ENCODE measurements around the gene KLHL17. TPM values are rescaled to one million over a fixed set of nuclear protein-coding genes. Genes with fewer than 3 reads are reported as not detected.
A peak's percentile ranks its signal among the peaks of the same experiment; 100 is the strongest.
"Not testable (repeated sequence)": the region's sequence is repeated elsewhere in the genome, so short reads cannot be mapped to it uniquely, and the experiment has no call there.

KLHL17 gene
- total RNA-seq, 2 donors from 2014 or later = 12.7 to 22.8 TPM

DNA sequence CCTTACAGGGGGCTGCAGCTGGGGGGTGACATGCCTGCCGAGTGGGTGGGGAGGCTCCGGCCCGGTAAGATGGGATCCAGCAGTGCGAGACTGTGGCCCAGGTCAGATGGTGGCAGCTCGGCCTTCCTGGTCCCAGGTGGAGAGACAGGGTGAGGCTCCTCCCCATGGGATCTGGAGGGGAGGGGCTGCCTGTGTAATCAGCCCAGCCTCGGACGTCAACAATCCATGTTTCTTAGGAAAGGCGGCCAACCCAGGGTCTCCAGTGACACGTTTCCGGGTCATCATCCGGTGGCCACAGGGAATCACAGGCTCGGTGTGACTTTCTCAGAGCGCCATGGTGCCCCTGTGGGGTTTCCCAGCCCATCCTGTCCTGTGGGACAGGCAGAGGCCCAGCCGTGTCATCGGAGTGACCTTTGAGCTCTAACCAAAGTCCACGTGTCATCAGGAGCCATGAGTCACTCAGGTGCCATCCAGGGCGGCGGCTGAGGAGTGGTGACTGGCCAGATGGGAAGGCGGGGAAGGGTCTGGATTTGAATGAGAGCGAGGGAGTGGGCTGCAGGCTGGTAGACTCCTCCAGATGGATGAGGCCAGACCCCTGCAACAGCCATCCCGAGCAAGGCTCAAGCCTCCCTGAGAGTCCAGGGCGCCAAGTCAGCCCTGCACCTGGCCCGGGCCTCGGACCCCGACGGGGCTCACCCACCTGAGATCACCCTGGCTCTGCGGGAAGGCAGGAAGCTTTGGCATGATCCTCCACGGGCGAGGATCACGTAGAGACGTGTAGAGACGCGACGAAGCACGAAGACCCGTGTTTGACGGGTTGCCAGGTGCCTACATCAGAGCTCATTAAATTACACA is 46.1 kb downstream of the KLHL17 start:
- no peak overlapping the region for H3K4me3 Mint-ChIP-seq
- no peaks in the 10 kb centered on the region for H3K9me3 Mint-ChIP-seq
- peaks cover 18% of the 10 kb centered on the region for H3K27me3 Mint-ChIP-seq (ENCODE audit: low read depth)
- ATAC-seq (replicated peaks in 1 of 2) (no peak), DNase-seq (no peak)
- H3K36me3 Mint-ChIP-seq (ENCODE audit: insufficient read depth in 2 of 2) = no peaks in the 10 kb centered on the region
- peaks cover 16% of the 10 kb centered on the region for H3K4me1 Mint-ChIP-seq (ENCODE audit: low read depth)
- no peak overlapping the region for H3K27ac Mint-ChIP-seq

DNA sequence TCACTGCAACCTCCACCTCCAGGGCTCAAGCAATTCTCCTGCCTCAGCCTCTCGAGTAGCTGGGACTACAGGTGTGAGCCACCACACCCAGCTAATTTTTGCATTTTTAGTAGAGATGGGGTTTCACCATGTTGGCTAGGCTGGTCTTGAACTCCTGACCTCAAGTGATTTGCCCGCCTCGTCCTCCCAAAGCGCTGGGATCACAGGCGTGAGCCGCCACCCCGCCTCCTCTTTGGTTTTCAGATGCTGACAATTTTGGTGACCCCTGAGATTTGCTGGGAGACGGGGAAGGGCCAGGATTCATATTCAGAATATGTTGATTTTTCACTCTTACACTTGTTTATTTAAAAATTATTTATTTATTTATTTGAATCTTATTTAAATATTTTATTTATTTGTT is 49.7 kb downstream of the KLHL17 start:
- H3K9me3 Mint-ChIP-seq; DNase-seq; H3K27ac Mint-ChIP-seq; H3K4me3 Mint-ChIP-seq; H3K36me3 Mint-ChIP-seq (ENCODE audit: insufficient read depth in 2 of 2); ATAC-seq (replicated peaks in 1 of 2); H3K27me3 Mint-ChIP-seq (ENCODE audit: low read depth): not testable (repeated sequence)
- peaks cover 24% of the 10 kb centered on the region for H3K4me1 Mint-ChIP-seq (ENCODE audit: low read depth)

DNA sequence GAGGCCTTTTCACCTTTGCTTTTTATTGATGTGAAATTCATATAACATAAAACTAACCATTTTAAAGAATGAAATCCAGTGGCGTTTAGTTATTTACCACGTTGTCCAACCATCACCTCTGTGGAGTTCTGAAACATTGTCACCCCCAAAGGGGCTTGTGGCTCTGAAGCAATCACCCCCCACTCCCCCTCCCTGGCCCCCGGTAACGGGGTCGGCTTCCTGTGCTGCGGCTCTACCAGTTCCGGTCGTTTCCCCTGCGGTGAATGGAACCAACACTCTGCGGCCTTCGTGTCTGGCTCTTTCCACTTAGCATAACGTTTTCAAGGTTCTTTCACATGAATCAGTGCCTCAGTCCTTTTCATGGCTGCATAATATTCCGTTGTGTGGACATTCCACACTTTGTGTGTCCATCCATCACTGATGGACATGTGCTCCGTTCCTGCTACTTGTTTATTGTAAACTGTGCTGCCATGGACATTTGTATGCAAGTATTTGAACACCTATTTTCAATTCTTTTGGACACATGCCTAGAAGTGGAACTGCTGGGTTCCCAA is 51.1 kb downstream of the KLHL17 start:
- no peak for ATAC-seq (replicated peaks in 1 of 2)
- Mint-ChIP-seq H3K9me3 (no peaks in the 10 kb centered on the region), H3K4me1 (ENCODE audit: low read depth) (peaks cover 21% of the 10 kb centered on the region), H3K27ac (no peak overlapping the region), H3K27me3 (ENCODE audit: low read depth) (no peaks in the 10 kb centered on the region), H3K4me3 (no peak overlapping the region), H3K36me3 (ENCODE audit: insufficient read depth in 2 of 2) (peaks cover 0 to 4% of the 10 kb centered on the region in 2 donors)
- no peak for DNase-seq

DNA sequence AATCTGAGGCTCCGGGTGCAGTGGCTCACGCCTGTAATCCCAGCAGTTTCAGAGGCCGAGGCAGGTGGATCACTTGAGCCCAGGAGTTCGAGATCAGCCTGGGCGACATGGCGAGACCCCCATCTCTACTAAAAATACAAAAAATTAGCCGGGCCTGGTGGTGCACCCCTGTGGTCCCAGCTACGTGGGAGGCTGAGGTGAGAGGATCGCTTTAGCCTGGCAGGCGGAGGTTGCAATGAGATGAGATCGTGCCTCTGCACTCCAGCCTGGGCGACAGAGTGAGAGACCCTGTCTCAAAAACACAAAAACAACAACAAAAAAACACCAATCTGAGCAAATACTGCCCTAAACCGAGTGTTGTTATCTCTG is 52.3 kb downstream of the KLHL17 start:
- Mint-ChIP-seq H3K27ac (peak overlapping the region; percentile 87), H3K4me3 (peak overlapping the region; percentile 93 to 96), H3K4me1 (ENCODE audit: low read depth) (peaks cover 28% of the 10 kb centered on the region)
- not testable (repeated sequence) for ATAC-seq (replicated peaks in 1 of 2); H3K36me3 Mint-ChIP-seq (ENCODE audit: insufficient read depth in 2 of 2); H3K27me3 Mint-ChIP-seq (ENCODE audit: low read depth); DNase-seq; H3K9me3 Mint-ChIP-seq

DNA sequence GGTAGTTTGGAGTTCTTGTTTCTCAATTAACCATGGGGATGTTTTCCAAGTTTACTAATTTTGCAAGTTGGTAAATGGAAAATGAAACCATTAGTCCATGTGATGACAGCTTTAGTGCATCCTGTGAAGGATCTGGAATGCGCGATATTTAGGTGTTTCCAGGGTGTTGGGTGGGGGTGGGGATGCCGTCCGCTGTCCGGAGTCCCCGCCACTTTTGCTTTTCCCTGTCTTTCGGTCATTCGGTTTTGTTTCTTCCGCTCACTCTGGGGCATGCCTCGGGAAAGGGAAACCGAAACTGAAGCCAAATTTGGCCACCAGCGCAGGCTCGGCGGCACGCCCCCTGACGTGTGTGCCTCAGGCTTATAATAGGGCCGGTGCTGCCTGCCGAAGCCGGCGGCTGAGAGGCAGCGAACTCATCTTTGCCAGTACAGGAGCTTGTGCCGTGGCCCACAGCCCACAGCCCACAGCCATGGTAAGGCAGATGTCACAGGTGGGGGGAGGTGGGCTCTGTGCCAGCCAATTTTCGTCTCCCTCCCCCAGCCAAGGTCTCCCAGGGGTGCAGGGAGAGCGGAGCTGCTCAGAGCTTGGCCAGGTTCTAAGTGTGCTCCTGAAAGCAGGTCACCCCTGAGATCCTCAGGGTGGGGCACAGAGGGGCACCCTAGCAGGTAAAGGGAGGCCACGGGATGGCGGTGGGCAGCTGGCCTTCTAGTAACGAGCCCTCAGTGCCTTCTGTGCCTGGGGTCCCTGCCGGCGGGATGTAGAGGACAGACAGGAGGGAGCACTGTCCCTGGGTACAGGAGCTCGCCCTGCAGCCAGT is 52.9 kb downstream of the KLHL17 start, which contains the start of gene ISG15:
ISG15 (plus strand) TSS at position 393 of the 817 bp plus-strand sequence; CDS start at position 470, 77 bp downstream.
- H3K9me3 Mint-ChIP-seq = no peaks in the 10 kb centered on the region
- peak; percentile 89 to 91 for DNase-seq
- ATAC-seq (replicated peaks in 1 of 2) = peak; percentile 95
- H3K4me1 Mint-ChIP-seq (ENCODE audit: low read depth) = peaks cover 28% of the 10 kb centered on the region
- H3K36me3 Mint-ChIP-seq (ENCODE audit: insufficient read depth in 2 of 2) = peaks cover 3 to 4% of the 10 kb centered on the region in 2 donors
- H3K4me3 Mint-ChIP-seq = peak within 1 kb of the TSS; percentile 93 to 96
- peak within 1 kb of the TSS; percentile 87 for H3K27ac Mint-ChIP-seq
- H3K27me3 Mint-ChIP-seq (ENCODE audit: low read depth) = no peaks in the 10 kb centered on the region

DNA sequence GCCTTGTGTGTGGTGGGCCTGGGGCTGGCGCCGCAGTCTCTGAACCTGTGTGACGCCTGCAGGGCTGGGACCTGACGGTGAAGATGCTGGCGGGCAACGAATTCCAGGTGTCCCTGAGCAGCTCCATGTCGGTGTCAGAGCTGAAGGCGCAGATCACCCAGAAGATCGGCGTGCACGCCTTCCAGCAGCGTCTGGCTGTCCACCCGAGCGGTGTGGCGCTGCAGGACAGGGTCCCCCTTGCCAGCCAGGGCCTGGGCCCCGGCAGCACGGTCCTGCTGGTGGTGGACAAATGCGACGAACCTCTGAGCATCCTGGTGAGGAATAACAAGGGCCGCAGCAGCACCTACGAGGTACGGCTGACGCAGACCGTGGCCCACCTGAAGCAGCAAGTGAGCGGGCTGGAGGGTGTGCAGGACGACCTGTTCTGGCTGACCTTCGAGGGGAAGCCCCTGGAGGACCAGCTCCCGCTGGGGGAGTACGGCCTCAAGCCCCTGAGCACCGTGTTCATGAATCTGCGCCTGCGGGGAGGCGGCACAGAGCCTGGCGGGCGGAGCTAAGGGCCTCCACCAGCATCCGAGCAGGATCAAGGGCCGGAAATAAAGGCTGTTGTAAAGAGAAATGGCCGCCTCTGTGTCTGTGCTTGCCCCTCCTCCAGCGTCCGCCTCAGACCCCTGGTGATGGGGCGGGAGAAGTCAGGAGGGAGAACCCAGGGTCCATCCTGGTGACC is 53.7 kb downstream of the KLHL17 start:
- Mint-ChIP-seq H3K9me3 (no peaks in the 10 kb centered on the region), H3K27ac (peak overlapping the region; percentile 87), H3K36me3 (ENCODE audit: insufficient read depth in 2 of 2) (peaks cover 3 to 4% of the 10 kb centered on the region in 2 donors), H3K27me3 (ENCODE audit: low read depth) (no peaks in the 10 kb centered on the region), H3K4me3 (peak overlapping the region; percentile 93 to 96), H3K4me1 (ENCODE audit: low read depth) (peaks cover 26% of the 10 kb centered on the region)
- DNase-seq = peak in 1 of 2 donors; percentile 42
- ATAC-seq (replicated peaks in 1 of 2) = no peak

DNA sequence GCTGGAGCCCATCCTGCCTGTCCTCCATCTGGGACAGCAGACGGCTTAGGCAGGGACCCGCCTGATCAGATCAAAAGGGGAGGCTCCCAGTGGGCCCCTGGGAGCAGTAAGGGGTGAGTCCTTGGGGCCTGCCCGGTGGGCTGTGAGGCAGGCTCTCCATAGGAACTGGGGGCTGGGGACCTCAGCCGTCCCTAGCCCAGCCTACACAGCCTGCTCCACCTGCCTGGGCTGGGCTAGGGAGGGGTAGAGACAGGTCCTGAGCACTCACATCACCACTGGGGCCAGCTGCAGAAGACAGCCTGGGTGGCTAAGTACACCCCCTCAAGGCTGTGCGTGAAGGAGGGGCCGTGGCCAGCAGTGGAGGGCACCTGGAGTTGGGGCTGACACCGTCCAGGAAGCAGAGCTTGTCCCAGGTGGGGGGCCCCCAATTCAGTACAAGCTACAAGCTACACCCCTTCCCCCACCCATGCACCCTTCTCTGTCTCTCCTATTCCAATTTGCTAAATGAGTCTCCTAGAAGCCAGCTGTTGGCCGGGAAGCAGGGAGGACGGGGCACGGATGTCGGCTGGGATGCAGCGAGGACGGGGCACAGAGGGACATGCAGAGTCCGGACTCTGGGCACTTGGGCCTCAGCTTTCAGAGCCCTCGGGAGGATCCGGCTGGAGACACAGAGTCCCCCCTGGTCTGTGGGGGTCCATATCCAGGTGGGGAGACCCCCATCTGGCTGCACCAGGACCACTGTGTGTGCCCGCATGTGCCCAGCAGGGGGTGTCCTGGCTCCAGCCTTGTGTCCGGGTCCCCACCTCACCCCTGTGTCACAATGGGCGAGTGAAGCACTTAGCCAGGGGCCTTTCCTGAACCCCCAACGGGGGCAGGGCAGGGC is 54.7 kb downstream of the KLHL17 start:
- ATAC-seq (replicated peaks in 1 of 2) (no peak), DNase-seq (peak in 1 of 2 donors; percentile 45)
- H3K4me1 Mint-ChIP-seq (ENCODE audit: low read depth) = peaks cover 24% of the 10 kb centered on the region
- H3K27me3 Mint-ChIP-seq (ENCODE audit: low read depth) = no peaks in the 10 kb centered on the region
- H3K27ac Mint-ChIP-seq = no peak overlapping the region
- H3K9me3 Mint-ChIP-seq = no peaks in the 10 kb centered on the region
- peak overlapping the region; percentile 93 to 96 for H3K4me3 Mint-ChIP-seq
- peaks cover 3 to 4% of the 10 kb centered on the region in 2 donors for H3K36me3 Mint-ChIP-seq (ENCODE audit: insufficient read depth in 2 of 2)

Other genes starting within 250 kb of the KLHL17 start
- under 1 TPM; 0.12 to 0.17 TPM for gene SAMD11, start 36.7 kb upstream of the KLHL17 start, total RNA-seq
- 10 to 100 TPM; 72.7 to 90.0 TPM for gene NOC2L, start 1.3 kb upstream of the KLHL17 start, total RNA-seq
- gene PLEKHN1, start 5.9 kb downstream of the KLHL17 start, total RNA-seq = 1 to 10 TPM; 1.9 to 2.3 TPM
- not detected for gene PERM1, start 21.5 kb downstream of the KLHL17 start, total RNA-seq
- gene HES4, start 39.5 kb downstream of the KLHL17 start, total RNA-seq = 1 to 10 TPM; 7.8 to 9.9 TPM
- gene ISG15, start 52.9 kb downstream of the KLHL17 start, total RNA-seq = 100 to 1,000 TPM in 1 of 2 donors, 10 to 100 TPM in 1; 81.0 to 197 TPM
- gene AGRN, start 59.5 kb downstream of the KLHL17 start, total RNA-seq = 100 to 1,000 TPM in 1 of 2 donors, 10 to 100 TPM in 1; 69.0 to 112 TPM
- under 1 TPM in 1 of 2 donors, not detected in 1; 0.12 TPM for gene RNF223, start 113.7 kb downstream of the KLHL17 start, total RNA-seq
- 10 to 100 TPM; 18.0 to 18.6 TPM for gene C1orf159, start 155.5 kb downstream of the KLHL17 start, total RNA-seq
- gene TTLL10, start 213.3 kb downstream of the KLHL17 start, total RNA-seq = under 1 TPM in 1 of 2 donors, not detected in 1; 0.36 TPM
- gene TNFRSF18, start 246.0 kb downstream of the KLHL17 start, total RNA-seq = 100 to 1,000 TPM; 245 to 324 TPM

Data from activated T-cell treated with anti-CD3 and anti-CD28 coated beads, Interleukin-2, amount 50 U/mL, for 72 hours (primary cell).